ENCODE data around the gene IFNG.

DNA sequence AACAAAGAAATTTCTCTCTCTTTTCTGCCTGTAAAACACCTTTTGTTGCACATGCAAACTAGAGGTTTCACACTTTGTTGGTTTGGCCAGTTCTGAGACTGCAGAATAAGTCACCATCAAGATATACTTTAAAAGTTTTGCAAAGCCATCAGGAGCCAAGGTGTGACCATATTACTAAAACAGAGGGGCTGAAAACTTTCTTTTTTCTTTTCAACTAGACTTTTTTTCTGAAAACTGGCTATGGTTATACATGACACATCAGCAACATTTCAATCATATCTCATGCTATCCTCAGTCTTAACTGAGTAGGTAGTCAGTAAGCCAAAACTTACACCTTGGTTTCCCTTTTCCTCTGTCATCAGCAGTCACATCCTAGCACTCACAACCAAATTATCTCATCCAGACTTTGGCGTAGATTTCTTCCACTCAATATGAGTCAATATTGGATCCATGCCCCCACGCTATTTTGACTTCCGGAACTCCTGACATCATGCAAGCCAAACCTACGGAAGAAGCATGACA is 4.1 kb upstream of the IFNG start:
- TF ChIP-seq, protein P1, sequence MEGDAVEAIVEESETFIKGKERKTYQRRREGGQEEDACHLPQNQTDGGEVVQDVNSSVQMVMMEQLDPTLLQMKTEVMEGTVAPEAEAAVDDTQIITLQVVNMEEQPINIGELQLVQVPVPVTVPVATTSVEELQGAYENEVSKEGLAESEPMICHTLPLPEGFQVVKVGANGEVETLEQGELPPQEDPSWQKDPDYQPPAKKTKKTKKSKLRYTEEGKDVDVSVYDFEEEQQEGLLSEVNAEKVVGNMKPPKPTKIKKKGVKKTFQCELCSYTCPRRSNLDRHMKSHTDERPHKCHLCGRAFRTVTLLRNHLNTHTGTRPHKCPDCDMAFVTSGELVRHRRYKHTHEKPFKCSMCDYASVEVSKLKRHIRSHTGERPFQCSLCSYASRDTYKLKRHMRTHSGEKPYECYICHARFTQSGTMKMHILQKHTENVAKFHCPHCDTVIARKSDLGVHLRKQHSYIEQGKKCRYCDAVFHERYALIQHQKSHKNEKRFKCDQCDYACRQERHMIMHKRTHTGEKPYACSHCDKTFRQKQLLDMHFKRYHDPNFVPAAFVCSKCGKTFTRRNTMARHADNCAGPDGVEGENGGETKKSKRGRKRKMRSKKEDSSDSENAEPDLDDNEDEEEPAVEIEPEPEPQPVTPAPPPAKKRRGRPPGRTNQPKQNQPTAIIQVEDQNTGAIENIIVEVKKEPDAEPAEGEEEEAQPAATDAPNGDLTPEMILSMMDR (conservative IDR thresholded peaks at IDR 0.05 in 1 of 2, IDR thresholded peaks at IDR 0.05 in 1 of 2; ENCODE audit: low read depth in 1 of 2, low read length in 2 of 2), result no peak
- no peak for TF ChIP-seq EZH2 (IDR thresholded peaks at IDR 0.05; ENCODE audit: low read length, missing control alignments)
